DMS 273 (cell line): Measurements from ENCODE around the gene ARHGEF1.
A peak's percentile ranks its signal among the peaks of the same experiment; 100 is the strongest.
"Not testable (repeated sequence)": the region's sequence is repeated elsewhere in the genome, so short reads cannot be mapped to it uniquely, and the experiment has no call there.

Experiments used
- DNase-seq: peaks from one replicate; lab custom pipeline; 2025; ENCODE audit not compliant: unreplicated experiment; lab: John Stamatoyannopoulos, UW

Gene ARHGEF1

GRCh38 chr19:41861846-41862245, 21.1 kb upstream of the ARHGEF1 start:
- DNase-seq, result no peak

- DNase-seq, result no peak
Measured at GRCh38 chr19:41862445-41862986, 20.5 kb upstream of the ARHGEF1 start.

GRCh38 chr19:41863209-41863931, 19.6 kb upstream of the ARHGEF1 start:
- DNase-seq, result no peak

GRCh38 chr19:41864374-41864773, 18.6 kb upstream of the ARHGEF1 start:
- DNase-seq, result no peak

DNA sequence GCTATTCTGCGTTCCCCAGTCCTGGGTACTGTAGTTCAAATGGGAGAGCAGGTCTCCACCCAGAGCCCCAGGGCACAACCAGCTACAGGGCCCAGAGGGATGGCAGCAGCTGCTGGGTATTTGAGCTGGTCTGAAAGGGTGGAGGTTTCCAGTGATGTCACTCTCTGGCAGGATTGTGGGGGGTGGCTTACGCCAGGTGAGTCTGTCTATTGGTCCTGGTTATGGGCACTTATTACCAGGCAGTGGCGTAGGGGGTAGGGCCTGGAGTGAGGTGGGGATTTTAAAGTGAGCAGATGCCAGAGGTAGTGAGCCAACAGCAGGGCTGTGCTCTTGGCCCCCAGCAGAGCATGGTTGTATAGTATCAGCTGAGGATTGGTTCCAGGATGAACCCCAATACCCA, 16.7 kb upstream of the ARHGEF1 start:
- DNase-seq, result peak; percentile 64

DNA sequence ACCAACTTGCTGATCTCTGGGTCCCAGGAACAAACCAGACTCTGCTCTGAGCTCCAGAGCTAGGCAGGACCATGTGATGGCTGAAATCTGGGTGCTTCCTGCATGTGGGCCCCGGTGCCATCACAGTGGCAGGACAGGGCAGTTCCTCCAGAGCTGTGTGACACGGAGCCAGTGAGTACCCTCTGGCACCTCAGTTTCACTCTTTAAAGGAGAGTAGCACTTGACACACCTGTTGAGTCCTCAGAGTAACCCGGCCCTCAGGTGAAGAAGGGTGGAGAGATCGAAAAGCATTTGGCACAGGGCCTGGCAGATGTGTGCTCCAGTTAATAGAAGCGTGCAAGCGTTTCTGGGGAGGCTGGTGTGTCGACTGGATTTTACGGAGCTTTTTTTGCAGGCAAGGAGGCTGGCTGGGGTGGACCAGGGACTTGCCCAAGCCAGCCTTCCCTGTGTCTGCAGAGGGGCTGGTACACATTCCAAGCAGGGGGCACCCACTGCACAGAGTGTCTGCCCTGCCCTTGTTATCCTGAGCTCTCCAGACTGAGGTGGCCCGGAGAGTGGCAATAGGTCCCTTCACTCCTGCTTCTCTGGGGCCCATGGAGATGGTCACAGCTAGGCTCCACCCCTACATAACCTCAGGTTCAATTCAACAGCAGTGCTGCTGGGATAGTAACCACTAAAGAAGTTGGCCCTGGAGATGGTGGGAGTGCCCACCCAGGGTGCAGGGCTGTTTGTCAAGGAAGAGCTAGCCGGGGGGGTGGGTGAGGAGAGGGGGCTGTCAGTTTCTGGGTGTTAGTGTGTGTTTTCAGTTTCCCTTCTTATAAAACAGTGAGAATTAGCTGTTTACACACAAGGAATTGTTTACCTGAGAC, 14.6 kb upstream of the ARHGEF1 start:
- DNase-seq, result peak; percentile 47

DNA sequence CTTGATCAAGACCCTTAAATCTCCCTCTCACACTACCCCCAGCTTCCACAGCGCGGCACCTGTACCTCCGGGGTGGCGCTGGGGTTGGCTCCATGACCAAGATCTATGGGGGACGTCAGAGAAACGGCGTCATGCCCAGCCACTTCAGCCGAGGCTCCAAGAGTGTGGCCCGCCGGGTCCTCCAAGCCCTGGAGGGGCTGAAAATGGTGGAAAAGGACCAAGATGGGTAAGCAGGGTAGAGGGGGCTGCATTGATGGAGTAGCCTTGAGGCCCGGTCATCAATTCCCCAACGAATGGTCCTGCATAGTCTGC, 14.0 kb upstream of the ARHGEF1 start:
- no peak for DNase-seq

GRCh38 chr19:41869374-41869955, 13.5 kb upstream of the ARHGEF1 start:
- DNase-seq, result peak; percentile 59

- DNase-seq, result peak; percentile 65
Measured at GRCh38 chr19:41870401-41870873, 12.5 kb upstream of the ARHGEF1 start.

- DNase-seq, result peak; percentile 70
Measured at GRCh38 chr19:41871573-41872383, 11.2 kb upstream of the ARHGEF1 start.

DNA sequence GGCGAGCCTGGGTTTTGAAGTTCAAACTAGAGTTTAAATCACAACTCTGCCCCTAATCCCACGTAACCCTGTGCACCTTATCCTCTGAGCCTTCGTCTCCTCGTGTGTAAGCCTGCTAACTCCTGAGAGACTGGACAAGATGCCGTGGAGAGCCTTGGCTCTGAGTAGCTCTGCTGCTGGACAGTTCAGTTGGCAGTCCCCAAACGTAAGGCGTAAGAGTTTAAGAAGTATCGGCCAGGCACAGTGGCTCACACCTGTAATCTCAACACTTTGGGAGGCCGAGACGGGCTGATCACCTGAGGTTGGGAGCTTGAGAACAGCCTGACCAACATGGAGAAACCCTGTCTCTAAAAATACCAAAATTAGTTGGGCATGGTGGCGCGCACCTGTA, 10.6 kb upstream of the ARHGEF1 start:
- peak; percentile 70 for DNase-seq

DNA sequence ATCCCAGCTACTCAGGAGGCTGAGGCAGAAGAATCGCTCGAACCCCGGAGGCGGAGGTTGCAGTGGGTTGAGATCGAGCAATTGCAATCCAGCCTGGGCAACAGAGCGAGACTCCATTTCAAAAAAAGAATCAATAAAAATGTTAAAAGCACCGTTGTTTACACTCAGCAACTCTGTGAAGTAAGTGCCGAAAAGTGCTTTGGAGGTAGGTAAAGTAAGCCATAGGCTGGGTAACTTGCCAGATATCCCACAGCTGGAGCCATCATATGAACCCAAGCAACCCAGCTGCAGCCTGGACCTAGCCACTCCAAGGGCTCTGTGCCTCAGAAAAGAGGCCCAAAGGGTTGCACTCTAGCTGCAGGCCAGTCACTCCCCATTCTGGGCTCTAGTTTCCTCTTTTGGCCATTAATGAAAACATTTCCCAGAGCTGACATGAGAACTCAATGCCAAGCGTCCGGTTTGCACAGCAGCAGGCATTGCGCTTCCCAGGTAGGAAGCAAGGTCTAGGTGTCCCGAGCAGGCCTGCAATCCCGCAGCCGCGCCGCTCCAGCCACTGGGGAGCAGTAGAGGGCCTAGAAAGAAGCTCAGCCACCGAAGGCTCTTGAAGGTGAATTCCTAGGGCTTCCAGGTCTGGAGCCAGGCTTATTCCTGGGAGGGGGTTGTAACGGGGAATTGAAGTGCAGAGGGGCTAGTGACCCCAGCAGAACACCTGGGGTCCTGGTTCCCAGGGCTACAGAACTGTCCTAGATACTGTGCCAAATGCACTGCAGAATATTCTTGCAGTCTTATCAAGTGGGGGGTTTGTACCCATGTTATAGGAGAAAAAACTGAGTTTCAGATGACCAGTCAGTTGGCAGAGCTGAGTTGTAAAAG, 10.0 kb upstream of the ARHGEF1 start:
- DNase-seq, result peak; percentile 92

DNA sequence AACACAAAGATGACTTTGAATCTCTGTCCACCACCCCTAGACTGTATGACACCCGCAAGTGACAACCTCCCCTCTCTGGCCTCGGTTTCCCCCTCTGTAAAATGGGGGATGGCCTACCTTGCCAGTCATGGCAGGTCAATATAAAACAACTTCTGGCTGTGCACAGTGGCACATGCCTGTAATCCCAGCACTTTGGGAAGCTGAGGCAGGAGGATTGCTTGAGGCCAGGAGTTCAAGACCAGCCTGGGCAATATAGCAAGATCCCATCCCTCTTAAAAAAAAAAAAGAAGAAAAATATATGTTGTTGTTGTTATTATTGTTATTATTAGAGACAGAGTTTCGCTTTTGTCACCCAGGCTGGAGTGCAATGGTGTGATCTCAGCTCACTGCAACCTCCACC, 7.0 kb upstream of the ARHGEF1 start:
- DNase-seq, result not testable (repeated sequence)

DNA sequence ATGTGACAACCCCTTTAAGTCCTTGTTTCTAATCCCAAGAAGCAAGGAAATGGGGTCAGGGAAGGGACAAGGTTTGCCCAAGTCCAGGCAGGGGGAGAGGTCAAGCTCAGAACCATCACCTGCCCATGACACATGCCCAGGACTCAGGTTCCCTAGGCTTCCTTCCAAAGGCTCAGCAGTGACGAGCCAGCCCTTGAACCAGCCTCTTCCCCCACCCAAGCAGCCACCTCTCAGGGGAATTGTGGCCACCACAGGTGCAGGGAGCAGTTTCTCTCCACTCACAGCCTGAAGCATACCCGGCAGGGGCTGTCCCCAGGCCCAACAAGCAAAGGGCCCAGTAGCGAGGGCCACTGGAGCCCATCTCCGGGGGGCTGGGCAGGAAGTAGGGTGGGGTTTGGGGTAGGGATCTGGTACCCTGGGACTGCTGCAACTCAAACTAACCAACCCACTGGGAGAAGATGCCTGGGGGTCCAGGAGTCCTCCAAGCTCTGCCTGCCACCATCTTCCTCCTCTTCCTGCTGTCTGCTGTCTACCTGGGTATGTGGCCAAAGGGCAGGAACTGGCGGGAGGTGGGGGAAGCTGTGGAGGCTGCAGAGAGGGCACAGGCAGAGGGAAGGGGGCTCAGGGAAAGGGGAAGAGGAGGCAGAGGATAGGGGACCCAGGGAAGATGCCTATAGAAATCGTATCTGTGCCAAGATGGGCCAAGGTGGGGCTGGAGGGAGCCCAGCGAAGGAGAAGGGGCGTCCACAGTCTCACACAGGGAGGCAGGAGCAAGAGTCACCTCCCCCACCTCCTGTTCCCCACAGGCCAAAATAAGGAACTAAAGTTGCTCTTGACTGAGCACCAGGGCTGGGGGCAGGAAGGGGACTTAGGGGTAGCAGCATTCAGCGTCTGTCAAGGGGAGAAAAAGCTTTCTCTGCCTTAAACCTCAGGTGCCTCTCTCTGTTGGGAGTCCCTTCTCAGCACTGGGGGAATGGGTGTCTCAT, 5.8 kb upstream of the ARHGEF1 start, which contains the start of gene CD79A:
CD79A (plus strand) TSS at position 433 of the 986 bp plus-strand sequence; CDS start at position 459, 26 bp downstream.
- DNase-seq, result no peak

DNA sequence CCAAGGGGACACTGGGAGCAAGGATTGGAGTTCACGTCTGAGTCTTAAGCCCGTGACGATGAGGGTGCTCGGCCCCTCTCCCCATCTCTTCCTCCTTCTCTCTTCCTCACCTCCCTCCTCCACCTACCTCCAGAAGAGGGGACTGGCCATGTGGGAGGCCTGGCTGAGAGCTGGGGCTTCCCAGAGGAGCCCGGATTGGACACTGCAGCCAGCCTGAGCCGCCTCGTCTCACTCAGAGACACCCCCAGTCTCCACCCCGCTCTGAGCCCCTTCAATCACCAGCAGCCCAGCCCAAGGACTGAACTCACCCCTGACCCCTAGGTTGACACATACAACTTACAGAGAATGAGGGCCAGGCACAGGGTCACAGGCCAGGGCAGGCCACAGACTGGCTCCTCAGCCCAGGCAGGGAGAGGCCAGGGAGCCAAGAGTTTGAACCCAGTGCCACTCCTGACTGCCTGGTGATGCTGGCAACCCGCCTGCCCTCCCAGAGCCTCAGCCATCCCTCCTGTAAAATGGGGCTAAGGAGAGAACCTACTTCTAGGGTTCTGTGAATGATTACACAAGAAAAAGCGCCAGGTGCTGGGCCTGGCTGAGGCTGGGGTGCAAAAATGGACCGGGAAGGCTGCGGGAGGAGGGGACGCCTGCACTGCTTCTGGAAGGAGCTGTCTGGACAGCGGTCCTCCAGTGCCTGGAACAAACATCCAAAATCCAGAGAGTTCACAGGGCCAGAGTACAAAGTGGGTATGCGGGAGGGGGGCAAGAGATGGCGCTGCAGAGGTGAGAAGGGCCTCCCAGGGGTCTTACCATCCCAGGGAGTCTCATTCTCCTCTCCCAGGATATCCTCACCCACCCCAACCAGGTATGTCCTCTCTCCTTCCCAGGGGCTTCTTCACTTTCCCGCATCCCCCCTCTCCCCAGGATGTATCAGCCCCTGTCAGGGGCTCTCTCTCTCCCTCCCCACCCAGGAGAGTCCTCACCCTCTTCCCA, 4.8 kb upstream of the ARHGEF1 start:
- no peak for DNase-seq

DNA sequence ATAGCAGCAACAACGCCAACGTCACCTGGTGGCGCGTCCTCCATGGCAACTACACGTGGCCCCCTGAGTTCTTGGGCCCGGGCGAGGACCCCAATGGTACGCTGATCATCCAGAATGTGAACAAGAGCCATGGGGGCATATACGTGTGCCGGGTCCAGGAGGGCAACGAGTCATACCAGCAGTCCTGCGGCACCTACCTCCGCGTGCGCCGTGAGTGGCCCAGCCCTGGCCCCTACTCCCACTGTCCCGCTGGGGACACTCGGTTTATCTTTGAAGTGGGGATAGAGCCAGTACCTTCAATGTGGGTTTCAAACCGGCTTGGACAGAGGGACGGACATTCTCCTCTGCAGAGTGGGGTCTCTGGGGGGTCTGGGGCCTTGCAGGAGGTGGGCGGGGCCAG, 3.9 kb upstream of the ARHGEF1 start:
- no peak for DNase-seq

- no peak for DNase-seq
Measured at GRCh38 chr19:41879670-41880328, 3.2 kb upstream of the ARHGEF1 start.
